ENCODE measurements around the gene SFSWAP. TPM values are rescaled to one million over a fixed set of nuclear protein-coding genes. Genes with fewer than 3 reads are reported as not detected.

Gene SFSWAP
- total and polyA plus RNA-seq, 2 of the 8 experiments (the other 6 are each of a cell fraction or from before 2014, with no cell fraction given), result 36.5 to 49.5 TPM

- H2BK15ac ChIP-seq (ENCODE audit: low read length), result peak overlapping the region; percentile 83; the same call in 1 of the 2 replicates
- POLR2A ChIA-PET (ENCODE audit: partially characterized antibody), result interaction anchor here (0.6 to 3.4 kb wide), 4 partner anchors 9 to 462 kb away, joined by 3 to 13 read pairs (median 3); partner anchors contain the start of gene SFSWAP
Observed at GRCh38 chr12:131785763-131786330, 75.0 kb downstream of the SFSWAP start.

More at GRCh38 chr12:131785763-131786330, 75.0 kb downstream of the SFSWAP start:
- H3K14ac ChIP-seq (ENCODE audit: insufficient read length), result no peak overlapping the region
- CTCF ChIA-PET (ENCODE audit: partially characterized antibody), result interaction anchor here (1.1 to 4.0 kb wide), 5 partner anchors 10 to 97 kb away, joined by 3 to 24 read pairs (median 4); no protein-coding TSS in a partner anchor
- 82% methylated on average over 15 of the region's 15 CpGs; no CpG with 5 or more reads in 1 of the 2 experiments for WGBS, 2 experiments (ENCODE audit: extremely low coverage in 1 of 2, insufficient coverage in 1 of 2, insufficient read length in 1 of 2, insufficient replicate concordance in 2 of 2, low coverage in 1 of 2, low lambda C conversion rate in 2 of 2, missing lambda C conversion rate in 1 of 2)
- H3K4me1 ChIP-seq (replicated peaks in 1 of 4; ENCODE audit: control insufficient read depth in 3 of 4, insufficient read depth in 4 of 4, low read length in 3 of 4), result peaks cover 8 to 20% (median 12%) of the 10 kb centered on the region in 4 experiments
- H4K91ac ChIP-seq (replicated peaks; ENCODE audit: insufficient read length, low read length), result peak overlapping the region; percentile 92
- H3K23me2 ChIP-seq (ENCODE audit: low read depth, low read length), result no peaks in the 10 kb centered on the region
- no peak overlapping the region for H3K23ac ChIP-seq (ENCODE audit: insufficient read length)
- peaks cover 5 to 20% (median 12%) of the 10 kb centered on the region in 4 experiments; a peak in 7 of 8 replicates for H3K36me3 ChIP-seq (ENCODE audit: control insufficient read depth in 2 of 4, insufficient read depth in 4 of 4, low read length in 3 of 4)
- H3K56ac ChIP-seq (replicated peaks; ENCODE audit: insufficient read length, low read depth, low read length), result no peak overlapping the region
- H3K4ac ChIP-seq (replicated peaks; ENCODE audit: insufficient read length, low read depth, low read length), result peak overlapping the region; percentile 1
- no peaks in the 10 kb centered on the region for H3K27me3 ChIP-seq (replicated peaks in 1 of 4; ENCODE audit: control insufficient read depth in 3 of 4, extremely low read depth in 1 of 4, insufficient read depth in 3 of 4, low read length in 3 of 4)
- H3K18ac ChIP-seq (ENCODE audit: extremely low read depth, low read length), result peak overlapping the region; percentile 68
- no peaks in the 10 kb centered on the region for H3K9me3 ChIP-seq (ENCODE audit: insufficient read depth in 2 of 2, low read depth in 1 of 2, low read length in 1 of 2)
- peak overlapping the region; percentile 60 to 64; a peak in 3 of 4 replicates for H3K4me2 ChIP-seq (ENCODE audit: insufficient read depth in 1 of 2, low read depth in 2 of 2, low read length in 2 of 2)
- H3K4me3 ChIP-seq (ENCODE audit: extremely low read depth in 1 of 4, insufficient read depth in 2 of 4, low read depth in 3 of 4, low read length in 4 of 4), result no peak overlapping the region
- FAIRE-seq (no peak), DNase-seq (ENCODE audit: low read depth in 1 of 2, low spot score in 2 of 2) (no peak)
- no peaks in the 10 kb centered on the region for H3K79me2 ChIP-seq (ENCODE audit: control insufficient read depth in 1 of 2, insufficient read depth in 2 of 2, low read length in 2 of 2)
- H4K8ac ChIP-seq (ENCODE audit: extremely low read depth, insufficient read depth, low read length), result no peak overlapping the region
- peak overlapping the region; percentile 86 for H2BK5ac ChIP-seq (ENCODE audit: low read depth, low read length)
- H3K27ac ChIP-seq (ENCODE audit: low read depth, low read length), result peak overlapping the region; percentile 41
- peak overlapping the region; percentile 40; the same call in 1 of the 2 replicates for H2BK20ac ChIP-seq (ENCODE audit: low read length)
- H4K5ac ChIP-seq (ENCODE audit: insufficient read length, low read depth, low read length), result peak overlapping the region; percentile 18
- peaks cover 0 to 3% of the 10 kb centered on the region in 2 experiments for H4K20me1 ChIP-seq (replicated peaks in 1 of 2; ENCODE audit: control insufficient read depth in 1 of 2, insufficient read depth in 2 of 2, low read length in 2 of 2)
- no peak overlapping the region; the same call in 1 of the 2 replicates for H2AK5ac ChIP-seq (ENCODE audit: low read depth, low read length)
- H3K79me1 ChIP-seq (ENCODE audit: low read depth, low read length), result no peaks in the 10 kb centered on the region
- TF ChIP-seq MAFK (IDR thresholded peaks at IDR 0.05; ENCODE audit: low read depth, low read length) (no peak), JUND (IDR thresholded peaks at IDR 0.05; ENCODE audit: low read length) (no peak), SUZ12 (IDR thresholded peaks at IDR 0.05; ENCODE audit: low read length) (no peak), RXRA (IDR thresholded peaks at IDR 0.05; ENCODE audit: insufficient read depth, low read depth, low read length) (no peak), KDM5A (IDR thresholded peaks at IDR 0.05; ENCODE audit: low read length) (no peak), NRF1 (IDR thresholded peaks at IDR 0.05; ENCODE audit: low read depth, low read length) (no peak), ATF3 (IDR thresholded peaks at IDR 0.05; ENCODE audit: insufficient read depth, low read depth, low read length) (no peak), RBBP5 (IDR thresholded peaks at IDR 0.05; ENCODE audit: borderline replicate concordance, low read depth, low read length) (no peak), GTF2F1 (IDR thresholded peaks at IDR 0.05; ENCODE audit: borderline replicate concordance, low read depth, low read length) (no peak)
- no peak overlapping the region for H3K9ac ChIP-seq (replicated peaks in 1 of 4; ENCODE audit: extremely low read depth in 1 of 4, low read depth in 3 of 4, low read length in 3 of 4)
- H2BK120ac ChIP-seq (replicated peaks; ENCODE audit: low read depth, low read length), result peak overlapping the region; percentile 45
- H2AFZ ChIP-seq (ENCODE audit: low read length), result no peak overlapping the region
- peak overlapping the region; percentile 93 for H2BK12ac ChIP-seq (ENCODE audit: low read depth, low read length)
